ENCODE results near the gene COL11A1.

GRCh38 chr1:102977292-102977691 lies 131.0 kb downstream of the COL11A1 start:
- TF ChIP-seq, protein P1, sequence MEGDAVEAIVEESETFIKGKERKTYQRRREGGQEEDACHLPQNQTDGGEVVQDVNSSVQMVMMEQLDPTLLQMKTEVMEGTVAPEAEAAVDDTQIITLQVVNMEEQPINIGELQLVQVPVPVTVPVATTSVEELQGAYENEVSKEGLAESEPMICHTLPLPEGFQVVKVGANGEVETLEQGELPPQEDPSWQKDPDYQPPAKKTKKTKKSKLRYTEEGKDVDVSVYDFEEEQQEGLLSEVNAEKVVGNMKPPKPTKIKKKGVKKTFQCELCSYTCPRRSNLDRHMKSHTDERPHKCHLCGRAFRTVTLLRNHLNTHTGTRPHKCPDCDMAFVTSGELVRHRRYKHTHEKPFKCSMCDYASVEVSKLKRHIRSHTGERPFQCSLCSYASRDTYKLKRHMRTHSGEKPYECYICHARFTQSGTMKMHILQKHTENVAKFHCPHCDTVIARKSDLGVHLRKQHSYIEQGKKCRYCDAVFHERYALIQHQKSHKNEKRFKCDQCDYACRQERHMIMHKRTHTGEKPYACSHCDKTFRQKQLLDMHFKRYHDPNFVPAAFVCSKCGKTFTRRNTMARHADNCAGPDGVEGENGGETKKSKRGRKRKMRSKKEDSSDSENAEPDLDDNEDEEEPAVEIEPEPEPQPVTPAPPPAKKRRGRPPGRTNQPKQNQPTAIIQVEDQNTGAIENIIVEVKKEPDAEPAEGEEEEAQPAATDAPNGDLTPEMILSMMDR (IDR thresholded peaks at IDR 0.05; ENCODE audit: low read depth, low read length), result no peak
- TF ChIP-seq EZH2phosphoT487 (IDR thresholded peaks at IDR 0.05; ENCODE audit: low read depth), result no peak
